NCI-H82 treated with DMSO at 0.1 percent for 48 hours (cell line): ENCODE data around the gene PRR22.

Experiments used
- DNase-seq: peaks from one replicate; lab custom pipeline; 2025; ENCODE audit not compliant: unreplicated experiment; lab: John Stamatoyannopoulos, UW

PRR22 gene

DNA sequence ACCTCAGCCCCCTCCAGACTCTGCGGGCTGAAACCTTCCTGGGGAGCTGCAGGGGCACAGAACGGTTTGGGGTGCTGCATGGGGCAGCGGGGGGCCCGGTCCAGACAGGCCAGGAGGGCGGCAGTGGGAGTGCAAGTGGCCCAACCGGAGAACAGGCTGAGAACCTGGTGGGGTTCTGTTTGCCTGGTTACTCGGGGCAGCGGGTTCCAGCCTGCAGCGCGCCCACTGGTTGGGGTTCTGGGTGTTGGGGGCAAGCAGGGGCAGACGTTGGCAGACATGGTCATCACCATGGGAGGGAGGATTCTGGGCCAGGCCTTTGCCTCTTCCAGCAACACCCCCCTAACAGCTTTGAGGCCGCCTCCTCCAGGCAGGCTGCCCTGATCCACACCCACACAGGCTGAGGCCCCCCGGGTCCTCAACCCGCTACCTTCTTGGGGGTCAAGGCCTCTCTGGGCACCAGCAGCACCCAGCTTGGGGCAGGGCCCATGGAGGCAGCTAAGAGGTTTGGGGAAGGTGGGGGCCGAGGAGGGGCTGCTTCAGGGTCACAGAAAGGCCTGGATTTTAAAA lies at the start of gene PRR22:
TSS of gene PRR22 (minus strand) at position 166 of the 567 bp plus-strand sequence. CDS start at position 80, 86 bp downstream.
- DNase-seq = no peak

DNA sequence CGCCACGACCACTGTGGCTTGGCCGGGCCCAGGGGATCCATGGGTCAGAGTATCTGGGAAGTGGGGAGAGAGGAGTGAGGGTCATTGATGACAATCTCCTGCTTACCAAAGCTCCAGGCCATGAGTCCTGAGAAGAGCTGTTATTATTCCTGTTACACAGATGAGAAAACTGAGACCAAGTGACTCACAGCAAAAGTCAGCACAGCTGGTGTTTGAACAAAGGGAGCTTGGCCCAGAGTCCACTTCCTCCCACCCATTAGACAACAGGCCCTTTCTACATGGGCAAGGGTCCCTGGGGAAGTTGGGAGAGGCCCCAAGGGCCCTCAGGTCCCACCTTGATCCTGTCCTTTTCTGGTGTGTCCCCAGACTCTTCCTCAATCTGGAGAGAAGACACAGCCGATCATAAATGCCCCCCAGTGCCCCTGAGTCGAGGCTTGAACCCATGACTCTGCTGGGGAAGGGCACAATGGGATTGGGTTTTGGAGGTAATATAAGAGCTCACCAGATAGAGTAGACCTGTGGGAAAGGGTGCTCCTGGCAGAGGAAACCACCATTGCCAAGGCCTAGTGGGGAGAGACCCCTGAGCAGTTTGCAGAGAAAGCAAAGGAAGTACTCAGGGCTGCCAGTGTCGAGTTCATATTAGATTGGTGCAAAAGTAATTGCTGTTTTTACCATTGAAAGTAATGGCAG lies 48.1 kb upstream of the PRR22 start:
- DNase-seq = no peak

DNA sequence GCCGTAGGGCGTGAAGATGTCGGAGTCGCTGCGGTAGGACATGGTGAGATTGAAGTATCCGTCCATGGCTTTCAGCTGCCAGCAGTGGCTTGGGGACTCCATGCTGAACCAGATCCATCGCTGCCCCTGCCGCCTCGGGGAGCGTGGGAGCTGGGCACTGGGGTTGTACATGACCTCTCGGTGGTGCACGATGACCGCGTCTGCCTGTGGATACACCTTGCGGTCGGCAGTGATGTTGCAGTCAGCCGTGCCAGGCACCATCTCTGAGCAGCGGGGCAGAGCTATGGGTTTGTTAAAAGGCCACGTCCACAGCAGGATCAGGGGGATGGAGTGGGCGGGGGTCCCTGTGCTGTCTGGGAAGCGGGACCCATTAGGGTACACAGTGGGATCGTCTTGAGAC lies 47.5 kb upstream of the PRR22 start:
- no peak for DNase-seq

DNA sequence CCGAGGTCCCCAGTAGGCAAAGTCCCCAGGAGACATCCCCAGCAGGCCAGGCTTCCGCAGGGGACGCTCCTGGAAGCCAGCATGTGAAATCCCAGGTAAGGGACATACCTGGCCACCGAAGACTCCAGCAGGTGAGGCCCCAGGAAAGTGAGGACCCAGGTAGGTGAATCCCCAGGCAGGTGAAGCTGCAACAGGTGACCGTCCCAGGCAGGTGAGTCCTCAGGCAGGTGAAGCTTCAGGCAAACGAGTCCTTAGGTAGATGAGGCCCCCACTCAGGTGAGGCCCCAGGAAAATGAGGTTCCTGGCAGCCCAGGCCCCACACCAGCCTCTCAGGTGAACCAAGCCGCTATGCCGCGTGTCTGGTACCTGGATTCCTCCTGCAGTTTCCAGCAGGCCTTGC lies 46.6 kb upstream of the PRR22 start:
- DNase-seq = no peak

DNA sequence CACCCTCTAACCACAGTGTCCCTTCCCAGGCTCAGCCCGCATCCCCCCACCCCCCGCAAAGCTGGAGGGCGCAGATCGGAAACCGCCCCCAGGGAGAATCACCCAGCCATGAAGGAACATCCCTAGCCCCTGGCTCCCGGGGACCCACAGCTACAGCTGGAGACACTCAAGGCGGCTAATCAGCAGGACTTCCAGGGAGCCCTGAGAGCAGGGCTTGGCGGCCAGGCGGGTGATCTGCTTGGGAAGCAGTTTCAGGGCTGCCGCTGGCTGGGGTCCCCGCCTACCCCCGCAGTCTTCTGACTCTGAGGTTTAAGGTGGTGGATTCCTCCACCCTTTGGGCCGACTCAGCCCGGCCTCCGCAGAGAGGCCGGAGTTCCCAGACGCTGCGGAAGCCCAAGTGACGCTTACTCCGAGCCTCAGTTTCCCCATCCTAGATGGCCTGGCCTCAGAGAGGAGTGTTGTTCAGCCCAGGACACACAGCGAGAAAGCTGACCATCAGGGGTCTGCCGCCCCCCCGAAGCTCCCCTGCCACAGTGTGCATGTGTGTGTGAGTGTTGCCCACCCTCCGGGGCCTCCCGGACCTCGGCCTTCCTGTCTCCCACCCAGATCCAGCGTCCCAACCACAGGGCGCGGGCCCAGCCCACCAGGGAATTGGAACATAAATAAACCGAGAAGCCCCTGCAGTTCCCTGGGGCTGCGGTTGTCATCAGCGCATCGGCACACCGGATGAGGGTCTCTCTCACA lies 45.2 kb upstream of the PRR22 start:
- DNase-seq = no peak

DNA sequence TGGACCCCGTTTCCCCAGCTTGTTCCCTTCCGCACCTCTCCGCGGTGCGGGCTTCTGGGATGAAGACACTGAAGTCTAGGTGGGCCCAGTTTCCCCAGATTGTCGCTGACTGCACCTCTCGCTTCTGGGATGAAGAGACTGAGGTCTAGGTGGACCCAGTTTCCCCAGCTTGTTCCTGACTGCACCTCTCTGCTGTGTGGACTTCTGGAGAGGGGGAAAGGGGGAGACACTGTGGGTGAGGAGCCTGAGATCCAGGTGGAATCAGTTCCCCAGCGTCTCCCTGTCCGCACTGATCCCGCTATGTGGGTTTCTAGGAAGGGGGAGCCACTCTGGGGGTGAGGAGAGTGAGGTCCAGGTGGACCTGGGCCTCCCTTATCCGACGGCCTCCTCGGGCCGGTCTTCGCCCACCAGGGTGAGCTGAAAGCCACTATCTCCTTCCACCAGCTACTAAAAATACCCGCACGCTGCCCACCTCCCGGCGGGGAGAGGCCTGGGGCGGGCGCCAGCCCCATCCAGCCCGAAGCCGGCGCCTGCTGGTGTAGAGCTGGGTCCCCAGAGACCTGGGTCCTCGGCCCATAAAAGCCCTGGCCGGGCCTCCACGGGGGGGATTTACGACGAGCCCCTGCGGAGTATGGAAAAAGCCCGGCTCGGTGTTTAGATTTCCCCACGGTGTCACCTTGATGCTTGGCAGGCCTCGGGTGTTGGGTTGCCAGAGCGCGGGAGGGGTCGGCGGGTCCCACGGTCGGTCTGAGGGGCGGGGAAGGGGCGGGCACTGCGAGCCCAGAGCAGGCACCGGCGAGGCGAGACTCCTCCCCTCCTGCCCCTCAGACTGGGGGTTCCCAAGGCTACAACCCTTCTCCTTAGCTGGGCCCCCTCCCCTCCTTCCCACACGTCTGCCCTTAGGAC lies 44.4 kb upstream of the PRR22 start:
- no peak for DNase-seq

DNA sequence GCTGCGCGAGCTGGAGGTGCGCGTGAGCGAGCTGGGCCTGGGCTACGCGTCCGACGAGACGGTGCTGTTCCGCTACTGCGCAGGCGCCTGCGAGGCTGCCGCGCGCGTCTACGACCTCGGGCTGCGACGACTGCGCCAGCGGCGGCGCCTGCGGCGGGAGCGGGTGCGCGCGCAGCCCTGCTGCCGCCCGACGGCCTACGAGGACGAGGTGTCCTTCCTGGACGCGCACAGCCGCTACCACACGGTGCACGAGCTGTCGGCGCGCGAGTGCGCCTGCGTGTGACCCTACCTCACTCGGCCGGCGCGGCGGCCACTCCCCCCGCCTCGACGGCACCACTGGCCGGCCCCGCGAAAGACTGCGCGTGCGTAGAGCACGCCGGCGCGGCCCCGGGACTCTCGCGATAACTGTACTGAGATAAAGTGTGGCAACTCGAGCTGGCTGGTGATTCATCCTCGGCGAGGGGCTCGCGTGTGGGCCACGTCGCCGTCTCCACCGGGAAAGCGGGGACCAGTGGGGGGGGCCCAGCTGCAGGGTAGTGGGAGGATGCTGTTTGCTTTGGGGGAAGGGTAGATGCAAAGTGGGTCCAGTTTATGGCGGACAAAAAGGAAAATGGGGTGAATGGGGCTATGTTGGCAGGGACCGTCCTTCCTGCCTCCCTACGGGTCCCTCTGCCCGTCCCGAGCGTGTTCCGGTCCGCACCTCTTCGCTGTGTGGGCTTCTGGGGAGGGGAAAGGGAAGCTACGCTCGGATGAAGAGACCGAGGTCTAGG lies 43.5 kb upstream of the PRR22 start:
- peak; percentile 90 for DNase-seq

DNA sequence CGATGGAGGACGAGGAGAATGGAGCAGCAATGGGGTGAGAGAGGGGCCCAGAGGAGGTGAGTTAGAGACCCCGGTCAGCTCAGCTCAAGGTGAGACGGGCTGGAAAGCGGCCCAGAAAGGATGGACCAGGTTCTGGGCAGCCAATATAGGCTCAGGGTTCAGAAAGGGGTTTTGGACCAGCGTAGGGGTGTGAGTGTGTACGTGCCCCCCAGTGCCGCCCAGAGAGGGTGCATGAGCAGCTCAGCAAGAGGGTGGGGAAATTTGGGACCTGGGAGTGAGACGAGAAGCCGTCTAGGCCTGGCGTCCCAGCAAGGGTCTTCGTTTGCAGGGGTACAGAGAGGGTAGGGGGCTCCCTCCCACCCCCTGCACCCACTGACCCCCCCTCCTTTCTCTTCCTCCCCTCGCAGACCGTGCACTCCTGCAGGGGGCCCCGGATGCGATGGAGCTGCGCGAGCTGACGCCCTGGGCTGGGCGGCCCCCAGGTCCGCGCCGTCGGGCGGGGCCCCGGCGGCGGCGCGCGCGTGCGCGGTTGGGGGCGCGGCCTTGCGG lies 42.9 kb upstream of the PRR22 start:
- DNase-seq = no peak

DNA sequence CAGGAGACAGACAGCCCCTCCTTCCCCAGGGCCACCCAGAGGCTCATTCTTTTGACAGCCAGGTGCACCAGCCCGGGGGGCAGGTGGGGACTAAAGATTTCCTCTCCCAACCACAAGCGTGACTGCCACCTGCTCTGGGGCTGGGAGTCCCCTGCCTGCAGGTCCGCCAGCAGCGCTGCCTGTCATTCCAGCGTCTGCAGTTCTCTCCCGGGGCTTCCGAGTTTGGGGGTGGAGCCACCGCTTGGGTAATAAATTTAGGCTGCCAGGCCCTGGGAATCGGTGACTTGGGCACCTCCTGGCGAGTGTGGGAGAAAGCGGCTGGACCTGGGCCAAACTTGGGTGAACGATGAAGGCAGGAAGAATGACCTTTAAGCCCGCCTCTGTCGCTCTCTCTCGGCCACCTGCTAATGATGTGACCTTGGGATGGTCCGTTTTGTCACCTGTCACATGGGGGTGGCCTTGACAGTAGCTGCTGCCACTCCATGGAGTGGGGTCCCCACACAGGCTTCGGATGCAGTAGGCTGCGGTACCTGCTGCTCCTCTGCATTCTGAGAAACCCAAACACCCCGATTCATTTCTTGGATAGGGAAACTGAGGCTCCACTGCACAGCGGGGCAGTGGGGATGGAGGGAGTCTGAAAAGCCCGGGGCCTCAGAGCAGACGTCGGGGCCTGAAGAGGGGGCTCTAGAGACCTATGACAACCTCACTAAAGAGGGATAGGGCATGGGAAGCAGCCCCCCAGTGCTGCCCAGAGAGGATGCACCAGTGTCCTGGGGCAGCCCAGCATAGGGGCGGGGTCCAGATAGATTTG lies 42.2 kb upstream of the PRR22 start:
- peak; percentile 48 for DNase-seq

DNA sequence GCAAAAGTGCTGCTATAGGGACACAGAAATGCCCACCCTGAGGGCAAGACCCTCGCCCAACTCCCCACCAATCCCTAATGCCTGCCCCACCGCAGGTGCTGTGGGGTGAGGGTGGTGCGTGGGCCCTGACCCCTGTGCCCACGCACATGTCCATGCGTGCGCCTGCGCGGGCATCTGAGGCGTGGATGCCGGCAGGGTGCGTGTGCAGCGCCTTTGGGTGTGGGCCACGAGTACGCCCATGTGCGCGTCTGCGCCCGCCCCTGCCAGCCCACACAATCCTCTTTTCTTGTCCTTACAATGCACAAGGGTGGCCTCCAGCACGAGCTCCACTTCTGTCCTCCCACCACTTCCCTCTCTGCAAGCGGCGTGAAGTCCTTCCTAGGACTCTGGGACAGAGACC lies 40.6 kb upstream of the PRR22 start:
- no peak for DNase-seq

DNA sequence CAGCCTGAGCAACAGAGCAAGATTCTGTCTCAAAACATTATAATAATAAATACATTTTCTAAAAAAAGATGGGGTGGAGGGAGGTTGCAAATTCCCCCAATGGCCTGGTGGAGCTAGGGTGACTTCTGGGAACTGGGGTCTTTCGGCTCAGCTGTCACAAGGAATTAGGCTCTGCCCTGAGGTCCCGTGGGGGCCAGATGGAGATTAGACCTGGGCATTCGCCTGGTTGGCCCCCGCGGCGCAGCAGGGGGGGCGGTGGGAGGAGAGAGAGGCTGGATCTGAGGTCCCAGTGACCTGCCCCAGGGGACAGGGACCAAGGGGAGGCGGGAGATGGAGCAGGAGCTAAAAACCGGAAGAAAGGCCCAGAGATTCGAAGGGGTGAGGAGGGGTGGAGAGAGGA lies 40.2 kb upstream of the PRR22 start:
- peak; percentile 67 for DNase-seq

DNA sequence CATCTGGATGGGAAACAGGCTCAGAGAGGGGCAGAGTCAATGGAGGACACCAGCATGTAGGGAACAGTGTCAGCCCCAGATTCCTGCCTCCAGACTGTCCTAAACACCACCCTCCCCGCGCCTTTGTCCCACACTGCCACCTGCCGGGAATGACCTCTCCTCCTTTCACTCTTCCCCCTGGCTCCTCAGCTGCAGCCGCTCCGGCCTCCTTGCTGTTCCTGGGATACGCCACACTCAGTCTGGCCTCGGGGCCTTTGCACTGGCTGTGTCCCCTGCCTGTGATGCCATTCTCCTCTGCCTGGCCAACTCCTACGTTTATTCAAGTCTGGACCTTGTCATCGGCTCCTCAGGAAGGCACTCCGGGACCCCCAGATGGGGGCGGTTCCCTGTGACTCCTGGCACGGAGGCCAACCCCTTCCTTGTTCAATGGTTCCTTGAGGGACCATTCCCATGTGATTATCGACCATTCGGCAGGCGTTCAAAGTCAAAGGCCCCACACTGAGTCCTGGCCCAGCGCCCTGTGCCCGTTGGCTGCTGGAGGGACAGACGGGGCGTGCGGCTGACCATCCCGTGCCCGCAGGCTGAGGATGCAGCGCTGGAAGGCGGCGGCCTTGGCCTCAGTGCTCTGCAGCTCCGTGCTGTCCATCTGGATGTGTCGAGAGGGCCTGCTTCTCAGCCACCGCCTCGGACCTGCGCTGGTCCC lies 39.2 kb upstream of the PRR22 start:
- DNase-seq = no peak

DNA sequence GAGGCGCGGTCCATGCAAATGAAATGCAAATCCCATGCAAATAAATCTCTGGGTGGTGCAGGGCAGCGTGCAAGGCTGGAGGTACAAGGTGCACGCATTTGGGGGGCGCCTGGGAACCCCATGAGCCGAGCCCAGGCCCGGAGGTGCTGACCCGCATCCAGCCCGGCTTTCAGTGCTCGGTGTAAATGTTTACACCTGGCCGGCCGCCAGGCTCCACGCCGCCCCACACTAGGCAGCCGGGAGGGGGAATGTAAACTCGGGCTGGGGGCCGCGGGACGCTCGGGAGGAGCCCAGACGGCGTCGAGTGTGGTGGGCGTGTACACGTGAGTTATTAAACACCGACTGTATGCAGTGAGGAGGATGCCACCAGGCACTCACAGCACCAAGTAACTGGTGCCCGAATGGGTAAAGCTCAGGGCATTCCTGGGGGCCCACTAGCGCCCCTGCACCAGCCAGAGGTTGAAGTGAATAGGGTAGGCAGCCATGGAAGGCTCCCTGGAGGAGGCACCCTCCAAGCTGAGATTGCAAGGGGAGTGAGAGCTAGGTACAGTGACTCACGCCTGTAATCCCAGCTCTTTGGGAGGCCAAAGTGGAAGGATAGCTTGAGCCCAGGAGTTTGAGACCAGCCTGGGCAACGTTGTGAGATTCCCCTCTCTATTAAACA lies 37.8 kb upstream of the PRR22 start:
- no peak for DNase-seq

DNA sequence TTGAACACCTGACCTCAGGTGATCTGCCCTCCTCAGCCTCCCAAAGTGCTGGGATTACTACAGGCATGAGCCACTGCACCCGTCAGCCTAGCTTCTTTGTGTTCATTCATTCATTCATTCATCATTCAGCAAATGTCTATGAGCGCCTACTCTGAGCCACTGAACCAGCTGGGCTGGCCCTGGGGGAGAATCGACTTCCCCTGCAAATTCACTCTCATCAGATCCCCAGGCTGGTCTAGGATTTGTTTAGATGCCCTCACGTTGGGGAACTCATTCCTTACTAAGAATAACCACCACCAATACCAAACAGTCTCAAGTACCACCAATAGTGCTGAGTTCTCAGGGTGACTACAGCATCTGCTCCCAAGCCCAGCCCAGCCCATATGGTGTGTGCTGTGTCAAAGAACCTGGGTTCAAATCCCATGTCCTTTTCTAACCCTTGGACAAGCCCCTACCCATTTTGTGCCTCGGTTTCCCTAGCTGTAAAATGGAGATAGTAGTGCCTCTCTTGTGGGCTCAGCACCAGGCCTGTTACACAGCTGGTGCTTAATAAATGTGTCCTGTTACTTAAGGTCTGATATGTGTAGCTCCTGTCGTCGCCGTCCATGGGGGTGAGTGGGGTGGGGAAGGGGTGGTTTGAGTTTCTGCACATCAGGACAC lies 37.1 kb upstream of the PRR22 start:
- no peak for DNase-seq

DNA sequence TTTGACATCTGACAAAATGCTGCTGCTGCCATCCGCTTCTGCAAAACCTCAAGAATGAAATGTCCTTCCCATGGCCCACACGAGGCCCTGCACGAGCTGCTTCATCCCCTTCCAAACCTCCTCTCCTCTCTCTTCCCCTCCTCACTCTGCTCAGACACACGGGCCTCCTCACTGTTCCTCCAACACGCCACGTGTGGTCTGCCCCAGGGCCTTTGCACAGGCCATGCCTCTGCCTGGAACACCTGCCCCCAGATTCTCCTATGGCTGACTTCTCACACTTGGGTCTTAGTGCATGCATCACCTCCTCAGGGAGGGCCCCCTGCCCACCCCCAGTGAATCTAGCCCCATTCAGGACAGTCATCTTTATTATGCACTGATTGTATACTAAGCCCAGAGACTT lies 36.2 kb upstream of the PRR22 start:
- no peak for DNase-seq

DNA sequence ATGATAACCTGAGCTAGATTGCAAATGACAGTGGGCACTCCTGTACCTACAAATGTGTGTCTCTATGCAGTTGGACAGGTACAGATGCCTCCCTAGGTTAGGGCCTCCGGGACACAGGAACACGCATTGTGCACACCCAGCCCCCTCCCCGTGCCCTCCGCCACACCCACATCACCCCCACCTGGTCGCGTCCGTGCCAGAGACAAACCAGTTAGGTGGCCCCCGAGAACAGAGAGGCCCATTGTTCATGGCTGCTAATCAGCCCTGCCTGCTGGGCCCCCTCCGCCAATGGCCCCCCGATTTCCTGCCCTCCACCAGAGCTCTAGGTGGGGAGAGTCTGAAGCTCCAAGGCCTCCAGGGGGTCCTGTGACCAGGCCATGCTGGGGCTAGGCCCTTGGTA lies 34.0 kb upstream of the PRR22 start:
- no peak for DNase-seq

DNA sequence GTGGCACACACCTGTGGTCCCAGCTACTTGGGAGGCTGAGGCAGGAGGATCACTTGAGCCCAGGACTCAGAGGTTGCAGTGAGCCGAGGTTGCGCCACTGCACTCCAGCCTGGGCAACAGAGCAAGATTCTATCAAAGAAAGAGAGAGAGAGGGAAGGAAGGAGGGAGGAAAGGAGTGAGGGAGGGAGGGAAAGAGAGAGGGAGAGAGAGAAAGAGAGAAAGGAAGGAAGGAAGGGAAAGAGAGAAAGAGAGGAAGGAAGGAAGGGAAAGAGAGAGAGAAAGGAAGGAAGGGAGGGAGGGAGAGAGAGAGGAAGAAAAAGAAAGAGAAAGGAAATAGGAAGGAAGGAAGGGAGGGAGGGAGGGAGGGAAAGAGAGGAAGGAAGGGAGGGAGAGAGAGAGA lies 32.7 kb upstream of the PRR22 start:
- DNase-seq = no peak

DNA sequence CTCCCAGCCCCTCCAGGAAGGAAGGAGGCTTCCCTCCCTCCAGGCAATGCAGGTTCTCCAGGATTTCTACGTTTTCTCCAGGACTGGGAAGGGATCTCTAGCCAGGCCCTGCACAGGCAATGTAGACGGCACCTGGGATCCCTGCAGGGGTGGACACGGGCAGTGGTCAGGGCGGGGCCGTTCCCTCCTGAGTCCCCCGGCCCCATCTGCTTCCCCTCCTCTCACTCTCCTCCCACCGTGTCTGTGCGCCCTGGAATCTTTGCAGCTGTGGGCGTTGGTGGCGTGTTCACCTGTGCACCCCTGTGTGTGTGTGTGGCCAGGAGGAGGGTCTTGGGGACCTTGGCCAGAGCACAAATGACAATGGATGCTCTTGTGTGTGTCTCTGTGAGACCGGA lies 30.3 kb upstream of the PRR22 start:
- DNase-seq = no peak
